ENCODE data around the gene CFAP221. TPM values are rescaled to one million over a fixed set of nuclear protein-coding genes. Genes with fewer than 3 reads are reported as not detected.

CFAP221 gene
- polyA plus RNA-seq, 1 donor (not counting 4 experiments of a cell fraction or from before 2014, with no cell fraction given) = not detected

- no peaks in the 10 kb centered on the region for H3K9me3 ChIP-seq (ENCODE audit: control insufficient read depth, low read depth, low read length)
- FAIRE-seq = no peak
- no peak for DNase-seq (ENCODE audit: low read depth, low spot score)
- peaks cover 16% of the 10 kb centered on the region for H3K79me2 ChIP-seq (ENCODE audit: control insufficient read depth, insufficient read depth, low read length)
- H4K20me1 ChIP-seq (ENCODE audit: control insufficient read depth, extremely low read depth, insufficient read depth, low read length) = no peaks in the 10 kb centered on the region
- H3K27me3 ChIP-seq (ENCODE audit: control insufficient read depth, extremely low read depth, insufficient read depth, low read length) = no peaks in the 10 kb centered on the region
- H3K4me3 ChIP-seq (ENCODE audit: control insufficient read depth in 2 of 3, extremely low read depth in 1 of 3, insufficient read depth in 2 of 3, low read depth in 1 of 3, low read length in 3 of 3) = no peak overlapping the region
- no peak overlapping the region for H3K9ac ChIP-seq (ENCODE audit: control insufficient read depth, extremely low read depth, insufficient read depth, low read length)
- TF ChIP-seq CTCF (optimal IDR thresholded peaks at IDR 0.05 in 1 of 3, IDR thresholded peaks at IDR 0.05 in 1 of 3, conservative IDR thresholded peaks at IDR 0.05 in 1 of 3; ENCODE audit: extremely low read depth in 1 of 3, insufficient read depth in 2 of 3, low read length in 3 of 3) (no peak), EZH2 (IDR thresholded peaks at IDR 0.05; ENCODE audit: low read length) (no peak)
- H3K4me2 ChIP-seq (ENCODE audit: control insufficient read depth, extremely low read depth, insufficient read depth, low read depth, low read length) = peak overlapping the region; percentile 95
- no peak overlapping the region for H2AFZ ChIP-seq (ENCODE audit: control insufficient read depth, low read length)
- H3K4me1 ChIP-seq (ENCODE audit: control insufficient read depth, extremely low read depth, insufficient read depth, low read length) = peaks cover 12% of the 10 kb centered on the region
- peaks cover 8 to 9% of the 10 kb centered on the region in 2 experiments for H3K36me3 ChIP-seq (ENCODE audit: control insufficient read depth in 2 of 2, extremely low read depth in 1 of 2, insufficient read depth in 2 of 2, low read length in 2 of 2)
- dilution Hi-C loops (cut with MboI; ENCODE audit: extremely low pct_ligation_motif_present, low sequenced_read_pairs) = no loop called here
- H3K9me1 ChIP-seq (ENCODE audit: control insufficient read depth, extremely low read depth, insufficient read depth, low read length) = no peaks in the 10 kb centered on the region
- H3K27ac ChIP-seq (ENCODE audit: control insufficient read depth, insufficient read depth, low read length) = no peak overlapping the region
Observed at GRCh38 chr2:119680457-119681202, 136.4 kb downstream of the CFAP221 start.

GRCh38 chr2:119681203-119681867 is 137.1 kb downstream of the CFAP221 start:
- dilution Hi-C loops (cut with MboI; ENCODE audit: extremely low pct_ligation_motif_present, low sequenced_read_pairs) = no loop called here
- DNase-seq (ENCODE audit: low read depth, low spot score) (no peak), FAIRE-seq (no peak)
- H3K4me2 ChIP-seq (ENCODE audit: control insufficient read depth, extremely low read depth, insufficient read depth, low read depth, low read length) = no peak overlapping the region
- no peak overlapping the region for H3K4me3 ChIP-seq (ENCODE audit: control insufficient read depth in 2 of 3, extremely low read depth in 1 of 3, insufficient read depth in 2 of 3, low read depth in 1 of 3, low read length in 3 of 3)
- H4K20me1 ChIP-seq (ENCODE audit: control insufficient read depth, extremely low read depth, insufficient read depth, low read length) = no peaks in the 10 kb centered on the region
- no peaks in the 10 kb centered on the region for H3K9me1 ChIP-seq (ENCODE audit: control insufficient read depth, extremely low read depth, insufficient read depth, low read length)
- H2AFZ ChIP-seq (ENCODE audit: control insufficient read depth, low read length) = no peak overlapping the region
- H3K9me3 ChIP-seq (ENCODE audit: control insufficient read depth, low read depth, low read length) = no peaks in the 10 kb centered on the region
- no peak overlapping the region for H3K9ac ChIP-seq (ENCODE audit: control insufficient read depth, extremely low read depth, insufficient read depth, low read length)
- peaks cover 16% of the 10 kb centered on the region for H3K79me2 ChIP-seq (ENCODE audit: control insufficient read depth, insufficient read depth, low read length)
- no peak overlapping the region for H3K27ac ChIP-seq (ENCODE audit: control insufficient read depth, insufficient read depth, low read length)
- H3K36me3 ChIP-seq (ENCODE audit: control insufficient read depth in 2 of 2, extremely low read depth in 1 of 2, insufficient read depth in 2 of 2, low read length in 2 of 2) = peaks cover 8 to 9% of the 10 kb centered on the region in 2 experiments
- no peak for TF ChIP-seq CTCF (optimal IDR thresholded peaks at IDR 0.05 in 1 of 3, IDR thresholded peaks at IDR 0.05 in 1 of 3, conservative IDR thresholded peaks at IDR 0.05 in 1 of 3; ENCODE audit: extremely low read depth in 1 of 3, insufficient read depth in 2 of 3, low read length in 3 of 3)
- no peak for TF ChIP-seq EZH2 (IDR thresholded peaks at IDR 0.05; ENCODE audit: low read length)
- peaks cover 12% of the 10 kb centered on the region for H3K4me1 ChIP-seq (ENCODE audit: control insufficient read depth, extremely low read depth, insufficient read depth, low read length)
- no peaks in the 10 kb centered on the region for H3K27me3 ChIP-seq (ENCODE audit: control insufficient read depth, extremely low read depth, insufficient read depth, low read length)

All from keratinocyte (primary cell).